Heart left ventricle (tissue), 16 donors: Measurements from ENCODE around the gene TLE4. TPM values are rescaled to one million over a fixed set of nuclear protein-coding genes. Genes with fewer than 3 reads are reported as not detected.

ENCODE experiments used
- ATAC-seq, 4 donors: fragments of 200-7000 bp; cut with Tn5 transposase; one replicate each; pipeline ENCODE4 v1.9.1; 2020 to 2022; ENCODE audit warnings: moderate library complexity in 4 of 4, mild to moderate bottlenecking in 3 of 4, moderate number of reproducible peaks in 1 of 4
- DNase-seq, 5 donors: peaks; one replicate each; pipeline ENCODE4 v3.0.0-alpha.2; 2020
- H3K27ac ChIP-seq, 12 donors: fragments of 200-600 bp; sonication (generic) in 4 of 12; one replicate each; pipeline versions ENCODE4 v1.5.0 to v1.8.0; 2016 to 2022; ENCODE audit warnings: mild to moderate bottlenecking in 2 of 12
- H3K27me3 ChIP-seq, 9 donors: fragments of 200-600 bp; sonication (generic) in 2 of 9; one replicate each; pipeline versions ENCODE4 v1.5.1 to v1.8.0; 2016 to 2022; ENCODE audit warnings: mild to moderate bottlenecking in 3 of 9
- H3K36me3 ChIP-seq, 9 donors: fragments of 200-600 bp; sonication (generic) in 2 of 9; one replicate each; pipeline versions ENCODE4 v1.5.0 to v1.8.0; 2018 to 2022; ENCODE audit warnings: mild to moderate bottlenecking in 2 of 9
- H3K4me1 ChIP-seq, 12 donors: fragments of 200-600 bp; sonication (generic) in 4 of 12; one replicate each; pipeline versions ENCODE4 v1.5.0 to v1.8.0; 2016 to 2022; ENCODE audit warnings: mild to moderate bottlenecking in 3 of 12
- H3K4me3 ChIP-seq, 12 donors: fragments of 200-600 bp; sonication (generic) in 4 of 12; one replicate each; pipeline versions ENCODE4 v1.5.0 to v1.8.0; 2017 to 2022; ENCODE audit warnings: mild to moderate bottlenecking in 9 of 12, moderate library complexity in 4 of 12
- H3K9me3 ChIP-seq, 12 donors: fragments of 200-600 bp; sonication (generic) in 4 of 12; one replicate each; pipeline versions ENCODE4 v1.5.0 to v1.8.0; 2016 to 2022; ENCODE audit warnings: mild to moderate bottlenecking in 1 of 12
- POLR2A ChIP-seq, 2 donors: fragments of 450-650 bp; IDR thresholded peaks; one replicate each; pipeline ENCODE4 v1.6.1; 2017; ENCODE audit warnings: antibody characterized with exemption in 2 of 2, mild to moderate bottlenecking in 2 of 2, moderate library complexity in 2 of 2
- WGBS, 4 donors: extraction: QIAGEN DNeasy Blood & Tissue Kit in 2 of 4; methylation state at CpG; one replicate each; pipeline versions ENCODE4 v1.1.5 to v1.1.7; 2013 to 2018; 5-methylcytosine and 5-hydroxymethylcytosine counted together
- intact Hi-C, 10 donors: fragments of 100-400 bp; cut with DNase I; formaldehyde crosslinking; loops; one replicate each; pipeline versions ENCODE4 v1.11.1 to v1.14.2; 2022
- polyA plus RNA-seq, 2 donors: library from polyadenylated mRNA; stranded (reverse); fragments of 200-250 nt; gene quantifications; one replicate each; pipeline ENCODE4 v1.2.3, GENCODE V29; 2013
- total RNA-seq, 9 donors: library from RNA; depleted of rRNA in 2 of 9; stranded (reverse); fragments of >200 nt in 2 of 9; fragmentation: NEBNext Ultra II Directional in 3 of 9; extraction: Animal tissue kit (Norgen Biotek cat#: 25700) in 3 of 9; gene quantifications; one replicate each; pipeline versions ENCODE4 v1.1.0 to v1.2.4, GENCODE V29; 2016 to 2023
- TF ChIP-seq, protein P1 (sequence below), 12 donors: fragments of 200-600 bp; sonication (generic) in 4 of 12; IDR thresholded peaks; one replicate each; pipeline versions ENCODE4 v1.5.0 to v1.8.0; 2018 to 2022; ENCODE audit warnings: antibody characterized with exemption in 12 of 12, mild to moderate bottlenecking in 5 of 12
- donor health status: ischemic (EF 13 %, LVEDD 7.1; RV severe dilation, severe dysfunction).
- donor health status: healthy with polysubstance abuse.
- donor health status: DM: no; HTN: yes; CAD: no.
- donor health status: DM: no; HTN: no; CAD: no.
- donor health status: ischemic (EF 25% LVEDD 6.9; RV normal size, moderate dysfunction).
- donor health status: ischemic (EF 25% LVEDD 5.7; RV mildly dilated, moderate dysfunction).
- donor health status: healthy.
- donor health status: DM: yes; HTN: yes; CAD: no.
- donor health status: ischemic (EF 35%, LVEDD 5.7; RV mildly dilated, moderate dysfunction).
- donor health status: nonischemic (EF 11% LVEDD 7.7; RV severe dilation, severe dysfunction).
- donor health status: DM: yes; HTN: yes; CAD: no.
- donor health status: PGD.
- donor health status: ischemic (EF 29% LVEDD 5.4; RV normal size, mild dysfunction).
- donor health status: nonischemic (EF 23%, LVEDD 6.1; RV moderate dilation, normal function).

Gene TLE4
- total and polyA plus RNA-seq, 11 donors: 3.7 to 23.9 (median 13.8) TPM

DNA sequence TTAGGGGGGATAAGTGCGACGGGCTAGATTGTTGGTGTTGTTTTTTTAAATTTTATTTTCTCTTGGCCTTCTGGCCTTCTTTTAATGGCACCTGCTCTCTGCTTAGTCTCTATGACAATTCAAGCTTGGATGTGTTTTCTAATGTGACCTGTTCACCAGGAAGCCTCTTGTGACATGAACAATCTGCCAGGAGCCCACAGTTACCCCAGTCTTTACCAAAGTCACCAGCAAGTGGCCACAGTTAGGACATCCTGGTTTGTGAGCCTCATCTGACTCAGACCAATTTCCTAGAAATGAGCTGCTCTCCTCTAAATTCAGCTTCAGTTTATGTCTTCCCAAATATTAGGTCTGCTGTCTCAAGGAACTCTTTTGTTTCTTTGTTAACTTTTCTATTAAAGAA is 135.8 kb downstream of the TLE4 start:
- 95 to 98% (median 96%) methylated on average over 2 of the region's 2 CpGs for WGBS, 4 donors
- no peaks in the 10 kb centered on the region for H3K4me1 ChIP-seq
- H3K27me3 ChIP-seq: no peaks in the 10 kb centered on the region
- intact Hi-C loops: no loop called here
- no peak overlapping the region for H3K4me3 ChIP-seq
- DNase-seq: no peak
- H3K27ac ChIP-seq: no peak overlapping the region
- TF ChIP-seq, protein P1, sequence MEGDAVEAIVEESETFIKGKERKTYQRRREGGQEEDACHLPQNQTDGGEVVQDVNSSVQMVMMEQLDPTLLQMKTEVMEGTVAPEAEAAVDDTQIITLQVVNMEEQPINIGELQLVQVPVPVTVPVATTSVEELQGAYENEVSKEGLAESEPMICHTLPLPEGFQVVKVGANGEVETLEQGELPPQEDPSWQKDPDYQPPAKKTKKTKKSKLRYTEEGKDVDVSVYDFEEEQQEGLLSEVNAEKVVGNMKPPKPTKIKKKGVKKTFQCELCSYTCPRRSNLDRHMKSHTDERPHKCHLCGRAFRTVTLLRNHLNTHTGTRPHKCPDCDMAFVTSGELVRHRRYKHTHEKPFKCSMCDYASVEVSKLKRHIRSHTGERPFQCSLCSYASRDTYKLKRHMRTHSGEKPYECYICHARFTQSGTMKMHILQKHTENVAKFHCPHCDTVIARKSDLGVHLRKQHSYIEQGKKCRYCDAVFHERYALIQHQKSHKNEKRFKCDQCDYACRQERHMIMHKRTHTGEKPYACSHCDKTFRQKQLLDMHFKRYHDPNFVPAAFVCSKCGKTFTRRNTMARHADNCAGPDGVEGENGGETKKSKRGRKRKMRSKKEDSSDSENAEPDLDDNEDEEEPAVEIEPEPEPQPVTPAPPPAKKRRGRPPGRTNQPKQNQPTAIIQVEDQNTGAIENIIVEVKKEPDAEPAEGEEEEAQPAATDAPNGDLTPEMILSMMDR (IDR thresholded peaks at IDR 0.05): no peak
- TF ChIP-seq POLR2A (IDR thresholded peaks at IDR 0.05): no peak
- no peak for ATAC-seq
- H3K9me3 ChIP-seq: no peaks in the 10 kb centered on the region
- H3K36me3 ChIP-seq: peaks cover 0 to 80% (median 72%) of the 10 kb centered on the region in 9 donors

DNA sequence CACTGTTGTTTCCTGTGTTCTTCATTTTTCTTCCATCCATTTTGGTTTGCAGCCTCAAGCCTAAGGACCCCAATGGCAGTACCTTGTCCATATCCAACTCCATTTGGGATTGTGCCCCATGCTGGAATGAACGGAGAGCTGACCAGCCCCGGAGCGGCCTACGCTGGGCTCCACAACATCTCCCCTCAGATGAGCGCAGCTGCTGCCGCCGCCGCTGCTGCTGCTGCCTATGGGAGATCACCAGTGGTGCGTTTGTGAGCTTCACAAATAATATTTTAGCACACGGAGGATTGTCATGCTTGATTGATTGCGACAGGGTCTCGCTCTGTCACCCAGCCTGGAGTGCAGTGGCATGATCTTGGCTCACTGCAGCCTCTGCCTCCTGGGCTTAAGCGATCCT is 136.8 kb downstream of the TLE4 start:
- intact Hi-C loops: no loop called here
- Histone ChIP-seq H3K36me3 (peaks cover 0 to 89% (median 79%) of the 10 kb centered on the region in 9 donors), H3K9me3 (no peaks in the 10 kb centered on the region), H3K4me1 (no peaks in the 10 kb centered on the region), H3K4me3 (no peak overlapping the region), H3K27ac (no peak overlapping the region), H3K27me3 (no peaks in the 10 kb centered on the region)
- DNase-seq (no peak), ATAC-seq (no peak)
- TF ChIP-seq POLR2A (IDR thresholded peaks at IDR 0.05): no peak
- TF ChIP-seq, protein P1 (IDR thresholded peaks at IDR 0.05): no peak
- 92 to 98% (median 96%) methylated on average over 13 of the region's 13 CpGs for WGBS, 4 donors

DNA sequence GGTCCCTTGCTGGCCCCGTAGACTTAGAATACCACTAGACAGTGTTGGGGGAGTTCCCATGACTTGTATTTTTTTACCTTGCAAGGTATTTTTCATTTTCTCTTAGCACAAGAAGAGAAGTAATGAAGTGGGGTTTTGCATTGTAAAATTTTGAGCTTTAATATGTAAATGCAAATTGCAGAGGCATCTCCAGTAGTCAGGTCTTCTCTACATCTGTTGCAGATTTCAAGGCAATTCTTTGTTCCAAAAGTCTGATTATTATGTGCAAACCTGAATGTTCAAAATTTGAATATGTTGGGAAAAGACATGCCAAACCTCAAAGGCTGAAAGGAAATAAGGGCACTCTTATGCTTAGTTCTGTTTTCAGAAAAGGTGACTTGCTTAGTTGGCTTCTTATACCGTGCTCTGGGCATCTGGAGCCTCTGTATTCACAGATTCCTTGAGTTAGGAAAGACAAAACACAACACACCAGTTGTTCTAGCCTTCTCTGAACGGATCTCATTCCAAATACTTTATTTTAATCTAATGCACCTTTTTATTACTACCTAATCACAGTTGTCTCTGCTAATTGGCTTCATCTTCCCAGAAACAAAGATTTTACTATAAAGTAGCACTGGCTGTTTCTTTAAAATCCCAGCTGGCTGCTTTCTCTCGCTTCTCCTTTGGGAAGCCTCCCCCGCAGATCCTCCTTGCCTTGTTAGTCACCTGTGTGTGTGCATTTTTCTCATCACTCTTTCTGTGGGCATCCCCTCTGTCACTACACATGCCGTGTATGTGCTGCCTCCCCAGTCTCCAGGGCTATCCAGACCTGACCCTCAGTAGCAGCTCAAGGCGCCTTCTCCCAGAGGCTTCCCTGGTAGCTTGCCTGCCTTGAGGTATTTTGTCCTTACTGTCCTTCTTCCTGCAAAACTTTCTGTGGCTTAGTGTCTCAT is 138.2 kb downstream of the TLE4 start:
- no peak for TF ChIP-seq POLR2A (IDR thresholded peaks at IDR 0.05)
- TF ChIP-seq, protein P1 (IDR thresholded peaks at IDR 0.05): no peak
- Histone ChIP-seq H3K27me3 (no peaks in the 10 kb centered on the region), H3K4me3 (no peak overlapping the region), H3K4me1 (no peaks in the 10 kb centered on the region), H3K36me3 (peaks cover 0 to 97% (median 86%) of the 10 kb centered on the region in 9 donors), H3K9me3 (no peaks in the 10 kb centered on the region), H3K27ac (no peak overlapping the region)
- intact Hi-C loops: loop anchor here in 1 of 10 donors (10.0 kb wide), 1 partner anchor 135 kb away; the partner anchor contains the start of gene TLE4
- WGBS, 4 donors: 90 to 95% (median 92%) methylated on average over 7 of the region's 7 CpGs
- ATAC-seq (no peak), DNase-seq (no peak)

DNA sequence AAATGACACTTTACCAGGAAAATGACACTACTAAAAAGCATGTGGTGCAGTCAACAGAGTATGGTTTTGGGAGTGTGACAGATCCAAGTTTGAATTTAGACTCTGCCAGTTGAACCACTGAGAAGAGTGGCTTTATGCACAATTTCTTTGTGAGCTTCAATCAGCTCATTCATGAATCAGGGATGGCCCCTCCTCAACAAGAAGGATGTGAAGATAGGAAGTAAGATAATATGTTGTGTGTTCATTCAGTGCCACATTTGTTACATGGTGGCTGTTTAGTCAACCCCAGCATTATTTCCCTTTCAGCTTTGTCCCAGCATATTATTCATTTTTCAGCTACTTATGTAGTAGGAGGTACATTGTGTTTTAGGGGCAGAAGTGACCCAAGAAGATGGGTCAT is 140.1 kb downstream of the TLE4 start:
- Histone ChIP-seq H3K4me1 (no peaks in the 10 kb centered on the region), H3K27ac (no peak overlapping the region), H3K4me3 (no peak overlapping the region), H3K27me3 (no peaks in the 10 kb centered on the region), H3K9me3 (no peaks in the 10 kb centered on the region), H3K36me3 (peaks cover 0 to 97% (median 87%) of the 10 kb centered on the region in 9 donors)
- intact Hi-C loops: loop anchor here in 1 of 10 donors (10.0 kb wide), 1 partner anchor 137 kb away; the partner anchor contains the start of gene TLE4
- TF ChIP-seq, protein P1 (IDR thresholded peaks at IDR 0.05): no peak
- TF ChIP-seq POLR2A (IDR thresholded peaks at IDR 0.05): no peak
- DNase-seq: no peak
- no peak for ATAC-seq
